HUES48 (cell line): ENCODE data around the gene PPP1R13B.
"Not testable (repeated sequence)": the region's sequence is repeated elsewhere in the genome, so short reads cannot be mapped to it uniquely, and the experiment has no call there.

ENCODE experiments used
- H3K27ac ChIP-seq: one replicate; pipeline ENCODE4 v1.7.0; 2013; ENCODE audit warnings: low read depth, low read length, inconsistent platforms
- H3K27me3 ChIP-seq: 2 replicates; pipeline ENCODE4 v1.6.1; 2013; ENCODE audit warnings: mild to moderate bottlenecking, low read length; ENCODE audit not compliant: control insufficient read depth, insufficient read depth
- H3K36me3 ChIP-seq: 2 replicates; pipeline ENCODE4 v1.6.1; 2013; ENCODE audit warnings: low read length; ENCODE audit not compliant: control insufficient read depth, insufficient read depth
- H3K4me1 ChIP-seq: 2 replicates; pipeline ENCODE4 v1.6.1; 2013; ENCODE audit warnings: mild to moderate bottlenecking, low read length; ENCODE audit not compliant: control insufficient read depth, insufficient read depth
- H3K4me3 ChIP-seq: 2 replicates; pipeline ENCODE4 v1.5.1; 2013; ENCODE audit warnings: mild to moderate bottlenecking, low read depth, low read length
- H3K9ac ChIP-seq: 2 replicates; pipeline ENCODE4 v1.6.1; 2013; ENCODE audit warnings: mild to moderate bottlenecking, low read depth, low read length, moderate library complexity
- H3K9me3 ChIP-seq: 2 replicates; pipeline ENCODE4 v1.6.1; 2013; ENCODE audit warnings: low read length; ENCODE audit not compliant: control insufficient read depth, insufficient read depth

PPP1R13B gene

GRCh38 chr14:103805708-103806107 is 41.7 kb downstream of the PPP1R13B start:
- no peak overlapping the region for H3K27ac ChIP-seq
- peaks cover 11% of the 10 kb centered on the region for H3K4me1 ChIP-seq
- no peaks in the 10 kb centered on the region for H3K36me3 ChIP-seq
- no peak overlapping the region for H3K9ac ChIP-seq
- no peaks in the 10 kb centered on the region for H3K9me3 ChIP-seq
- H3K4me3 ChIP-seq: no peak overlapping the region
- no peaks in the 10 kb centered on the region for H3K27me3 ChIP-seq

- H3K36me3 ChIP-seq: no peaks in the 10 kb centered on the region
- H3K4me1 ChIP-seq: peaks cover 11% of the 10 kb centered on the region
- H3K9ac ChIP-seq: no peak overlapping the region
- no peaks in the 10 kb centered on the region for H3K9me3 ChIP-seq
- H3K27ac ChIP-seq: no peak overlapping the region
- H3K27me3 ChIP-seq: no peaks in the 10 kb centered on the region
- H3K4me3 ChIP-seq: no peak overlapping the region
Observed at GRCh38 chr14:103803661-103804060, 43.7 kb downstream of the PPP1R13B start.

- Histone ChIP-seq H3K27ac (no peak overlapping the region), H3K9me3 (no peaks in the 10 kb centered on the region), H3K9ac (no peak overlapping the region), H3K36me3 (no peaks in the 10 kb centered on the region), H3K4me1 (peaks cover 11% of the 10 kb centered on the region), H3K27me3 (no peaks in the 10 kb centered on the region), H3K4me3 (no peak overlapping the region)
Observed at GRCh38 chr14:103802356-103802755, 45.0 kb downstream of the PPP1R13B start.

GRCh38 chr14:103801459-103801858 is 45.9 kb downstream of the PPP1R13B start:
- peaks cover 11% of the 10 kb centered on the region for H3K4me1 ChIP-seq
- H3K9ac ChIP-seq: no peak overlapping the region
- H3K4me3 ChIP-seq: no peak overlapping the region
- H3K36me3 ChIP-seq: no peaks in the 10 kb centered on the region
- no peaks in the 10 kb centered on the region for H3K27me3 ChIP-seq
- no peaks in the 10 kb centered on the region for H3K9me3 ChIP-seq
- no peak overlapping the region for H3K27ac ChIP-seq

- not testable (repeated sequence) for H3K4me3 ChIP-seq, H3K9me3 ChIP-seq, H3K27ac ChIP-seq, H3K4me1 ChIP-seq, H3K36me3 ChIP-seq, H3K9ac ChIP-seq, H3K27me3 ChIP-seq
Observed at GRCh38 chr14:103793192-103793591, 54.2 kb downstream of the PPP1R13B start.

DNA sequence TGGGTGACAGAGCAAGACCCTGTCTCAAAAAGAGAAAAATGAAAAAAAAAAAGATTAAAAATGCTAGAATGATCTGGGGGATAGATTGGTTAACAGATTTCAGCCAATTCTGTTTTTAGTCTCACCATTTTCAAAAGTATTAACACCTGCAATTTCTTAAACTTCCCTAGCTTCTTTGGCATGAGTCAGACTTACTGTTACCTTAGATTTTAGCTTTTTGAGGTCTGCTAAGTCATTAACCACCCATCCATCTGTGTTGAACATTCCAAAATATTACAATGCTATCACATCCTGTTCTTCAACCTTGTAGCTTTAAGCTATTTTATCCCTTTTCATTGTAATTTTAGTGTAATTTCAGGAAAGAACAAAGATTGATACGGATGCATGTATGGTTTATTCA is 59.3 kb downstream of the PPP1R13B start:
- Histone ChIP-seq H3K27ac (no peak overlapping the region), H3K36me3 (no peaks in the 10 kb centered on the region), H3K9ac (no peak overlapping the region), H3K9me3 (no peaks in the 10 kb centered on the region), H3K4me1 (no peaks in the 10 kb centered on the region), H3K27me3 (no peaks in the 10 kb centered on the region), H3K4me3 (no peak overlapping the region)

DNA sequence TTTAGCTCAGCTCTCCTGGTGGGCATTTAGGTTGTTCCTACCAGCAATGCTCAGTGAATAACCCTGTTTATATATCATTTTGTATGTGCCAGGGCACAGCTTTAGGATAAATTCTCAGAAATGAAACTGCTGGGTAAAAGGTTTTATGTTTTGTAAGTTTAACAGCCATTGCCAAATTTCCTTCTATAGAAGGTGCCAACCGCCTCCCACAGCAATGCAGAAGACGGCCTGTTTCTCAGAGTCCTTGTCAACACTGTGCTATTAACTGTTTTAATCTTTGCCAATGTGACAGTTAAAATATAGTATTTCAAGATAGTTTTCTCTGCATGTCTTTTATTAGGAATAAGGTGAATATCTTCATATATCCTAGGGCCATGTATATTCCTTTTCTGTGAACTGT is 65.0 kb downstream of the PPP1R13B start:
- Histone ChIP-seq H3K9ac (no peak overlapping the region), H3K4me1 (no peaks in the 10 kb centered on the region), H3K27me3 (no peaks in the 10 kb centered on the region), H3K27ac (no peak overlapping the region), H3K36me3 (no peaks in the 10 kb centered on the region), H3K4me3 (no peak overlapping the region), H3K9me3 (no peaks in the 10 kb centered on the region)

- H3K27ac ChIP-seq, H3K9me3 ChIP-seq, H3K4me3 ChIP-seq, H3K27me3 ChIP-seq, H3K36me3 ChIP-seq, H3K4me1 ChIP-seq, H3K9ac ChIP-seq: not testable (repeated sequence)
Observed at GRCh38 chr14:103776319-103776718, 71.1 kb downstream of the PPP1R13B start.

DNA sequence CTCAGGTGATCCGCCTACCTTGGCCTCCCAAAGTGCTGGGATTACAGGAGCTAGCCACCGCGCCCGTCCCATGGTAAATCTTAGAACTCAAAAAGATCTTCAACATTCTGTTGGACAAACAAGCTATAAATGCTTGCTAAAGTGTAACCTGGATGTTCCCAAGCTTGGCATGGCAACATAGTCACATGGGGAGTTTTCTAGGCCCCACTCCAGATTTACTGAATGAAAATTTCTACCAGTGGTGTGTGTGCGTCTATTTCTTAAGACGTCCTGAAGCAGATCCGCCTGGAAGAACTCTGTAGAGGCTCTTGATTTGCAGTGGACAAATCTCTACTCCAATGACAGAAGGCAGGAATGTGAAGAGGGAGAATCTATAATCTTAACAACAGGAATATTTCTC is 71.9 kb downstream of the PPP1R13B start:
- Histone ChIP-seq H3K27me3 (no peaks in the 10 kb centered on the region), H3K36me3 (no peaks in the 10 kb centered on the region), H3K9ac (no peak overlapping the region), H3K4me1 (no peaks in the 10 kb centered on the region), H3K4me3 (no peak overlapping the region), H3K9me3 (no peaks in the 10 kb centered on the region), H3K27ac (no peak overlapping the region)

DNA sequence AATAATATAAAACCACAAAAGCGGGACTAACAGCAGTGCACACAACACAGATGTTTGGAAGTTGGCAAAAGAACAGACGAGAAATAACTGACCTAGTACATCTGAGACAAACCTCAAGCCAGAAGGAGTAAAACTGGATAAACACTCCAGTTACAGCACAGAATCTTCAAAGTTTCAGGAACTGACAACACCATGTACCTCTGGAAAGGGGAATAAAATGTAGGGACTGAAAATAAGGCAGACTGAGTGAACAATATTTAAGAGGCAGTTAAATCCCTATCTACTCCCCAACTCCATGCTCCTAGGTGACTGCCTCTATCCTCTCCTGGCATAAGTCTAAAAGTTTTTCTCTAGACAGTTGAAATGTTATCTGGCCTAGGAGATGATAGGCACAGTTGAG is 73.9 kb downstream of the PPP1R13B start:
- H3K36me3 ChIP-seq: no peaks in the 10 kb centered on the region
- no peak overlapping the region for H3K4me3 ChIP-seq
- no peaks in the 10 kb centered on the region for H3K9me3 ChIP-seq
- no peak overlapping the region for H3K9ac ChIP-seq
- H3K27ac ChIP-seq: no peak overlapping the region
- H3K4me1 ChIP-seq: no peaks in the 10 kb centered on the region
- no peaks in the 10 kb centered on the region for H3K27me3 ChIP-seq

GRCh38 chr14:103772078-103772712 is 75.2 kb downstream of the PPP1R13B start:
- Histone ChIP-seq H3K36me3 (no peaks in the 10 kb centered on the region), H3K27ac (no peak overlapping the region), H3K27me3 (no peaks in the 10 kb centered on the region), H3K4me1 (no peaks in the 10 kb centered on the region), H3K4me3 (no peak overlapping the region), H3K9ac (no peak overlapping the region), H3K9me3 (no peaks in the 10 kb centered on the region)

GRCh38 chr14:103770902-103771301 is 76.5 kb downstream of the PPP1R13B start:
- no peak overlapping the region for H3K27ac ChIP-seq
- no peaks in the 10 kb centered on the region for H3K36me3 ChIP-seq
- no peak overlapping the region for H3K4me3 ChIP-seq
- no peaks in the 10 kb centered on the region for H3K9me3 ChIP-seq
- H3K9ac ChIP-seq: no peak overlapping the region
- H3K4me1 ChIP-seq: no peaks in the 10 kb centered on the region
- H3K27me3 ChIP-seq: no peaks in the 10 kb centered on the region
